CD4-positive, alpha-beta memory T cell (primary cell): ENCODE results near the gene CBL. TPM values are rescaled to one million over a fixed set of nuclear protein-coding genes. Genes with fewer than 3 reads are reported as not detected.
A peak's percentile ranks its signal among the peaks of the same experiment; 100 is the strongest.

Experiments used
- CTCF ChIA-PET: fragments of 350-600 bp; sonication (Branson Sonifier 250); formaldehyde crosslinking; loops from one replicate; lab custom pipeline; 2021; ENCODE audit warnings: inconsistent platforms; ENCODE audit not compliant: partially characterized antibody; lab: Charles Lee
- POLR2A ChIA-PET: fragments of 350-600 bp; sonication (Branson Sonifier 250); formaldehyde crosslinking; loops from one replicate; lab custom pipeline; 2021; ENCODE audit not compliant: partially characterized antibody; lab: Charles Lee
- DNase-seq, 5 donors: peaks; one replicate each; pipeline versions ENCODE4 v3.0.0 to v3.0.0-alpha.2; 2020 to 2022; ENCODE audit warnings: mixed read lengths in 1 of 5
- H3K27ac ChIP-seq: one replicate; pipeline ENCODE4 v1.7.0; 2013; ENCODE audit warnings: low read depth, low read length
- H3K27me3 ChIP-seq: 2 replicates; pipeline ENCODE4 v1.7.0; 2013; ENCODE audit warnings: mild to moderate bottlenecking, low read length, moderate library complexity; ENCODE audit not compliant: insufficient read depth
- H3K36me3 ChIP-seq: 2 replicates; pipeline ENCODE4 v1.7.0; 2013; ENCODE audit warnings: mild to moderate bottlenecking, low read length, moderate library complexity; ENCODE audit not compliant: insufficient read depth
- H3K4me1 ChIP-seq: 2 replicates; pipeline ENCODE4 v1.7.0; 2013; ENCODE audit warnings: mild to moderate bottlenecking, low read length, moderate library complexity; ENCODE audit not compliant: insufficient read depth
- H3K4me3 ChIP-seq, 2 donors: one replicate each; pipeline ENCODE4 v1.7.0; 2013; ENCODE audit warnings: low read length in 2 of 2, mild to moderate bottlenecking in 1 of 2
- H3K9me3 ChIP-seq, 2 donors: one replicate each; pipeline ENCODE4 v1.7.0; 2013; ENCODE audit warnings: low read length in 2 of 2, control low read depth in 1 of 2; ENCODE audit not compliant: control insufficient read depth in 1 of 2
- H3K27ac Mint-ChIP-seq, 7 donors: one replicate each; pipeline ENCODE4 v1.8.0; 2020 to 2021; ENCODE audit warnings: mixed read lengths in 7 of 7, mild to moderate bottlenecking in 6 of 7, inconsistent platforms in 3 of 7, moderate library complexity in 3 of 7
- H3K27me3 Mint-ChIP-seq, 2 donors: one replicate each; pipeline ENCODE4 v1.8.0; 2020 to 2021; ENCODE audit warnings: mixed read lengths in 2 of 2
- H3K36me3 Mint-ChIP-seq, 2 donors: one replicate each; pipeline ENCODE4 v1.8.0; 2020 to 2021; ENCODE audit warnings: mixed read lengths in 2 of 2, inconsistent platforms in 1 of 2, mild to moderate bottlenecking in 1 of 2
- H3K4me1 Mint-ChIP-seq, 4 donors: one replicate each; pipeline ENCODE4 v1.8.0; 2020 to 2021; ENCODE audit warnings: mixed read lengths in 4 of 4, mild to moderate bottlenecking in 1 of 4
- H3K4me3 Mint-ChIP-seq, 8 donors: one replicate each; pipeline ENCODE4 v1.8.0; 2020 to 2021; ENCODE audit warnings: mixed read lengths in 8 of 8, mild to moderate bottlenecking in 7 of 8, moderate library complexity in 6 of 8, inconsistent platforms in 3 of 8
- H3K9me3 Mint-ChIP-seq, 8 donors: one replicate each; pipeline ENCODE4 v1.8.0; 2020 to 2021; ENCODE audit warnings: mixed read lengths in 8 of 8, mild to moderate bottlenecking in 5 of 8, inconsistent platforms in 3 of 8, moderate library complexity in 1 of 8
- intact Hi-C: fragments of 100-400 bp; cut with micrococcal nuclease; formaldehyde crosslinking; loops from one replicate; pipeline ENCODE4 v1.15.1; 2023
- polyA plus RNA-seq, 2 donors: library from polyadenylated mRNA; unstranded; fragments of 300-500 nt; fragmentation: Illumina TruSeq; gene quantifications; one replicate each; pipeline ENCODE4 v1.2.3, GENCODE V29; 2021
- total RNA-seq, 2 experiments: library from RNA; stranded (reverse); gene quantifications; one replicate each; pipeline ENCODE4 v1.2.3, GENCODE V29; 2021

Gene CBL
- total and polyA plus RNA-seq, 4 experiments from 2014 or later = 3.6 to 39.8 (median 27.6) TPM

- POLR2A ChIA-PET = interaction anchor here (0.9 to 1.3 kb wide), 2 partner anchors 8 kb away, joined by 3 to 6 read pairs; no protein-coding TSS in a partner anchor
- H3K36me3 Mint-ChIP-seq = no peaks in the 10 kb centered on the region
- Histone ChIP-seq H3K4me3 (peak overlapping the region; percentile 46 to 49), H3K27ac (no peak overlapping the region), H3K4me1 (peaks cover 50% of the 10 kb centered on the region), H3K36me3 (no peaks in the 10 kb centered on the region), H3K9me3 (no peaks in the 10 kb centered on the region), H3K27me3 (peaks cover 10% of the 10 kb centered on the region)
- peak overlapping the region in 2 of 7 donors; percentile 65 to 70 for H3K27ac Mint-ChIP-seq
- CTCF ChIA-PET = interaction anchor here (1.0 to 2.7 kb wide), 4 partner anchors 8 to 32 kb away, joined by 3 to 22 read pairs (median 6); no protein-coding TSS in a partner anchor
- peaks cover 1 to 16% of the 10 kb centered on the region in 2 donors for H3K27me3 Mint-ChIP-seq
- H3K4me3 Mint-ChIP-seq = peak overlapping the region; percentile 67 to 82 (median 75)
- no peak for DNase-seq
- H3K9me3 Mint-ChIP-seq = no peaks in the 10 kb centered on the region
- intact Hi-C loops = no loop called here
- H3K4me1 Mint-ChIP-seq = peaks cover 11 to 42% (median 25%) of the 10 kb centered on the region in 4 donors
Observed at GRCh38 chr11:119316016-119316728, 110.0 kb downstream of the CBL start.

GRCh38 chr11:119316729-119317591, 110.8 kb downstream of the CBL start, which contains the start of gene MCAM:
MCAM (minus strand) TSS chr11:119317130; CDS start chr11:119317101, 29 bp downstream.
- H3K27me3 Mint-ChIP-seq = peaks cover 1 to 16% of the 10 kb centered on the region in 2 donors
- Histone ChIP-seq H3K36me3 (no peaks in the 10 kb centered on the region), H3K4me1 (peaks cover 55% of the 10 kb centered on the region), H3K4me3 (peak within 1 kb of the TSS; percentile 46 to 49), H3K9me3 (no peaks in the 10 kb centered on the region), H3K27ac (no peak within 1 kb of the TSS), H3K27me3 (peaks cover 10% of the 10 kb centered on the region)
- peak in 1 of 5 donors; percentile 19 for DNase-seq
- H3K9me3 Mint-ChIP-seq = no peaks in the 10 kb centered on the region
- ChIA-PET POLR2A (interaction anchor here (0.9 kb wide), 1 partner anchor 9 kb away, joined by 3 read pairs; no protein-coding TSS in a partner anchor), CTCF (interaction anchor here (1.6 to 2.5 kb wide), 2 partner anchors 21 to 120 kb away, joined by 3 to 6 read pairs; no protein-coding TSS in a partner anchor)
- peak within 1 kb of the TSS in 5 of 7 donors; percentile 35 to 70 (median 52) for H3K27ac Mint-ChIP-seq
- H3K4me1 Mint-ChIP-seq = peaks cover 14 to 49% (median 31%) of the 10 kb centered on the region in 4 donors
- peak within 1 kb of the TSS; percentile 50 to 83 (median 75) for H3K4me3 Mint-ChIP-seq
- H3K36me3 Mint-ChIP-seq = no peaks in the 10 kb centered on the region
- intact Hi-C loops = no loop called here

GRCh38 chr11:119317592-119318239, 111.6 kb downstream of the CBL start:
- intact Hi-C loops = no loop called here
- H3K9me3 Mint-ChIP-seq = no peaks in the 10 kb centered on the region
- DNase-seq = no peak
- H3K36me3 Mint-ChIP-seq = no peaks in the 10 kb centered on the region
- no peaks in the 10 kb centered on the region for H3K36me3 ChIP-seq
- peaks cover 60% of the 10 kb centered on the region for H3K4me1 ChIP-seq
- H3K4me3 Mint-ChIP-seq = peak overlapping the region in 2 of 8 donors; percentile 15 to 83
- H3K4me3 ChIP-seq = no peak overlapping the region
- CTCF ChIA-PET = interaction anchor here (1.6 kb wide), 1 partner anchor 121 kb away, joined by 3 read pairs; no protein-coding TSS in a partner anchor
- H3K27ac ChIP-seq = no peak overlapping the region
- peaks cover 17 to 54% (median 32%) of the 10 kb centered on the region in 4 donors for H3K4me1 Mint-ChIP-seq
- H3K27me3 Mint-ChIP-seq = peaks cover 1 to 16% of the 10 kb centered on the region in 2 donors
- peak overlapping the region in 3 of 7 donors; percentile 23 to 52 (median 46) for H3K27ac Mint-ChIP-seq
- peaks cover 10% of the 10 kb centered on the region for H3K27me3 ChIP-seq
- POLR2A ChIA-PET = interaction anchor here (0.8 kb wide), 1 partner anchor 20 kb away, joined by 3 read pairs; no protein-coding TSS in a partner anchor
- H3K9me3 ChIP-seq = no peaks in the 10 kb centered on the region

GRCh38 chr11:119318240-119319135, 112.3 kb downstream of the CBL start:
- Histone ChIP-seq H3K9me3 (no peaks in the 10 kb centered on the region), H3K4me1 (peaks cover 64% of the 10 kb centered on the region), H3K36me3 (no peaks in the 10 kb centered on the region), H3K4me3 (no peak overlapping the region), H3K27ac (peak overlapping the region; percentile 36), H3K27me3 (peaks cover 10% of the 10 kb centered on the region)
- Mint-ChIP-seq H3K4me1 (peaks cover 19 to 58% (median 34%) of the 10 kb centered on the region in 4 donors), H3K27me3 (peaks cover 1 to 16% of the 10 kb centered on the region in 2 donors), H3K4me3 (peak overlapping the region in 7 of 8 donors; percentile 13 to 83 (median 76)), H3K9me3 (no peaks in the 10 kb centered on the region), H3K27ac (peak overlapping the region; percentile 65 to 96 (median 93)), H3K36me3 (no peaks in the 10 kb centered on the region)
- ChIA-PET CTCF (interaction anchor here (1.6 kb wide), 2 partner anchors 122 to 150 kb away, joined by 3 to 10 read pairs; partner anchors contain the start of gene NLRX1), POLR2A (interaction anchor here (0.8 to 1.2 kb wide), 2 partner anchors 19 to 112 kb away, joined by 3 to 4 read pairs; partner anchors contain the start of gene CBL)
- peak; percentile 49 to 76 (median 55) for DNase-seq
- intact Hi-C loops = no loop called here

GRCh38 chr11:119319136-119319699, 113.1 kb downstream of the CBL start:
- intact Hi-C loops = no loop called here
- H3K27ac ChIP-seq = peak overlapping the region; percentile 36
- peaks cover 10% of the 10 kb centered on the region for H3K27me3 ChIP-seq
- H3K4me1 Mint-ChIP-seq = peaks cover 19 to 59% (median 37%) of the 10 kb centered on the region in 4 donors
- no peaks in the 10 kb centered on the region for H3K9me3 ChIP-seq
- H3K9me3 Mint-ChIP-seq = no peaks in the 10 kb centered on the region
- no peak for DNase-seq
- peak overlapping the region; percentile 65 to 96 (median 93) for H3K27ac Mint-ChIP-seq
- peak overlapping the region; percentile 13 to 83 (median 74) for H3K4me3 Mint-ChIP-seq
- H3K4me3 ChIP-seq = no peak overlapping the region
- H3K36me3 Mint-ChIP-seq = no peaks in the 10 kb centered on the region
- peaks cover 67% of the 10 kb centered on the region for H3K4me1 ChIP-seq
- no peaks in the 10 kb centered on the region for H3K36me3 ChIP-seq
- ChIA-PET POLR2A (interaction anchor here (1.0 to 1.2 kb wide), 2 partner anchors 113 to 251 kb away, joined by 3 to 4 read pairs; partner anchors contain the start of genes CBL and VPS11), CTCF (interaction anchor here (1.0 to 11.0 kb wide), 3 partner anchors 12 to 150 kb away, joined by 3 to 146 read pairs (median 10); partner anchors contain the start of genes NLRX1 and RNF26)
- peaks cover 1 to 13% of the 10 kb centered on the region in 2 donors for H3K27me3 Mint-ChIP-seq
